ENCODE results near the gene PITX1.

PITX1 gene

DNA sequence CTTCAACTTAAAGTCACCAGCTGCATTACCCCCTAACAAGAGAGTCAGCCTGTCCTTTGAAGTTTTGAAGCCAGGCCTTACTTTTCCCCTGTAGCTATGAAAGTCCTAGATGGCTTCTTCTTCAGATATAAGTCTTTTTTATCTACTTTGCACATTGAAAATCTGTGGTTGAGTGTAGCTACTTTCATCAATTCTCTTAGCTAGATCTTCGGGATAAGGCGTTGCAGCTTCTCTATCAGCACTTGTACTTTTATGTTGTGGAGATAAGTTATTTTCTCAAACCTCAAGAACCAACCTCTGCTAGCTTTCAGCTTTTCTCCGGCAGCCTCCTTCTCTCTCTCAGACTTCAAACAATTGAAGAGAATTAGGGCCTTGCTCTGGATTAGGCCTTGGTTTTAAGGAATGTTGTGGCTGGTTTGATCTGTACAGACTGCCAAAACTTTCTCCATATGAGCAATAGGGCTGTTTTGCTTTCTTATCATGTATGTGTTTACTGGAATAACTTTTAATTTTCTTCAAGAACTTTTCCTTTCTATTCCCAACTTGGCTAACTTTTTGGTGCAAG is 44.7 kb downstream of the PITX1 start:
- TF ChIP-seq, protein P1, sequence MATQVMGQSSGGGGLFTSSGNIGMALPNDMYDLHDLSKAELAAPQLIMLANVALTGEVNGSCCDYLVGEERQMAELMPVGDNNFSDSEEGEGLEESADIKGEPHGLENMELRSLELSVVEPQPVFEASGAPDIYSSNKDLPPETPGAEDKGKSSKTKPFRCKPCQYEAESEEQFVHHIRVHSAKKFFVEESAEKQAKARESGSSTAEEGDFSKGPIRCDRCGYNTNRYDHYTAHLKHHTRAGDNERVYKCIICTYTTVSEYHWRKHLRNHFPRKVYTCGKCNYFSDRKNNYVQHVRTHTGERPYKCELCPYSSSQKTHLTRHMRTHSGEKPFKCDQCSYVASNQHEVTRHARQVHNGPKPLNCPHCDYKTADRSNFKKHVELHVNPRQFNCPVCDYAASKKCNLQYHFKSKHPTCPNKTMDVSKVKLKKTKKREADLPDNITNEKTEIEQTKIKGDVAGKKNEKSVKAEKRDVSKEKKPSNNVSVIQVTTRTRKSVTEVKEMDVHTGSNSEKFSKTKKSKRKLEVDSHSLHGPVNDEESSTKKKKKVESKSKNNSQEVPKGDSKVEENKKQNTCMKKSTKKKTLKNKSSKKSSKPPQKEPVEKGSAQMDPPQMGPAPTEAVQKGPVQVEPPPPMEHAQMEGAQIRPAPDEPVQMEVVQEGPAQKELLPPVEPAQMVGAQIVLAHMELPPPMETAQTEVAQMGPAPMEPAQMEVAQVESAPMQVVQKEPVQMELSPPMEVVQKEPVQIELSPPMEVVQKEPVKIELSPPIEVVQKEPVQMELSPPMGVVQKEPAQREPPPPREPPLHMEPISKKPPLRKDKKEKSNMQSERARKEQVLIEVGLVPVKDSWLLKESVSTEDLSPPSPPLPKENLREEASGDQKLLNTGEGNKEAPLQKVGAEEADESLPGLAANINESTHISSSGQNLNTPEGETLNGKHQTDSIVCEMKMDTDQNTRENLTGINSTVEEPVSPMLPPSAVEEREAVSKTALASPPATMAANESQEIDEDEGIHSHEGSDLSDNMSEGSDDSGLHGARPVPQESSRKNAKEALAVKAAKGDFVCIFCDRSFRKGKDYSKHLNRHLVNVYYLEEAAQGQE (IDR thresholded peaks at IDR 0.05; ENCODE audit: insufficient read depth in 1 of 2, low read depth in 2 of 2, low read length in 2 of 2) = no peak
- TF ChIP-seq SIN3A (IDR thresholded peaks at IDR 0.05; ENCODE audit: borderline replicate concordance, insufficient read depth, low read length) (no peak), TAF1 (IDR thresholded peaks at IDR 0.05; ENCODE audit: borderline replicate concordance, insufficient read depth, low read length) (no peak), POLR2AphosphoS5 (IDR thresholded peaks at IDR 0.05; ENCODE audit: low read depth, low read length) (no peak), FOXP2 (optimal IDR thresholded peaks at IDR 0.05; ENCODE audit: borderline replicate concordance, extremely low read depth, extremely low read length, insufficient read depth) (no peak)

DNA sequence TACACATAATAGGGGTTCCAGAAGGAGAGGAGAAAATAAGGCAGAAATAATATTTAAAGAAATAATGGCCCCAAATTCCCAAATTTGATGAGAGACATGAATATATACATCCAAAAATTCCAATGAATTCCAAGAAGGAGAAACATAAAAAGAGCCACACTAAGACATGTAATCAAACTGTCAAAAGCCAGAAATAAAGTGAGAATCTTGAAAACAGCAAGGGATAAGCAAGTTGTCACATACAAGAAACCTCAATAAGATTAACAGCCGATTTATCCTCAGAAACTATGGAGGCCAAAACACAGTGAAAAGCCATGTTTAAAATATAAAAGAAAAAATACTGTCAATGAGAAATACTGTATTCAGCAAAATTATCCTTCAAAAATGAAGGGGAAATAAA is 51.8 kb downstream of the PITX1 start:
- TF ChIP-seq, protein P1 (IDR thresholded peaks at IDR 0.05; ENCODE audit: insufficient read depth in 1 of 2, low read depth in 2 of 2, low read length in 2 of 2) = no peak
- no peak for TF ChIP-seq FOXP2 (optimal IDR thresholded peaks at IDR 0.05; ENCODE audit: borderline replicate concordance, extremely low read depth, extremely low read length, insufficient read depth)
- TF ChIP-seq POLR2AphosphoS5 (IDR thresholded peaks at IDR 0.05; ENCODE audit: low read depth, low read length) = no peak
- no peak for TF ChIP-seq TAF1 (IDR thresholded peaks at IDR 0.05; ENCODE audit: borderline replicate concordance, insufficient read depth, low read length)
- no peak for TF ChIP-seq SIN3A (IDR thresholded peaks at IDR 0.05; ENCODE audit: borderline replicate concordance, insufficient read depth, low read length)

DNA sequence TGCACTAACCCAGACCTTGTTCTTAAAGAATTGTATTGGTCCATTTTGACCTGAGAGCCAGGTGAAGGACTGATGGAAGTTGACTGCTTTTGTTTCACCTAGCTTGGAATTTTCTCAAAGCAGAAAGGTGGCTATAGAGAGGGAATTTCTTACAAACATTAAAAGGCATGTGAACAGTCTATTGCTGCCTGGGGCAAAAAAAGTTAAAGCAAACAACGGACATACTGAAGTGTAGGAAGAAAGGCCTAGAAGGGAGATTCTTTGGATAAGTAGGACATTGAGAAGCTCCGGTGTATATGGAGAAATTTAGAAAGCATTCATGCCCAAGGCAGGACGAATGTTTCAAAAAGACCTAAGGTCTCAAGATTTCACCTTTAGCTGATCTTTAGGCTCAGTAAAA is 54.6 kb downstream of the PITX1 start:
- TF ChIP-seq, protein P1 (IDR thresholded peaks at IDR 0.05; ENCODE audit: insufficient read depth in 1 of 2, low read depth in 2 of 2, low read length in 2 of 2) = no peak
- TF ChIP-seq TAF1 (IDR thresholded peaks at IDR 0.05; ENCODE audit: borderline replicate concordance, insufficient read depth, low read length) = no peak

All from PFSK-1 (cell line).